Lower lobe of right lung (tissue), 2 donors: ENCODE measurements around the gene PNKP. TPM values are rescaled to one million over a fixed set of nuclear protein-coding genes. Genes with fewer than 3 reads are reported as not detected.

Experiments used
- ATAC-seq, 2 donors: fragments of 200-7000 bp; cut with Tn5 transposase; one replicate each; pipeline ENCODE4 v1.9.1; 2020 to 2022; ENCODE audit warnings: mild to moderate bottlenecking in 2 of 2, moderate library complexity in 2 of 2
- DNase-seq: peaks from one replicate; pipeline ENCODE4 v3.0.0-alpha.2; 2020
- H3K27ac ChIP-seq: fragments of 200-600 bp; one replicate; pipeline ENCODE4 v1.8.0; 2022
- H3K27me3 ChIP-seq: fragments of 200-600 bp; one replicate; pipeline ENCODE4 v1.8.0; 2022; ENCODE audit warnings: low read depth
- H3K36me3 ChIP-seq: fragments of 200-600 bp; one replicate; pipeline ENCODE4 v1.8.0; 2022; ENCODE audit warnings: mild to moderate bottlenecking
- H3K4me1 ChIP-seq: fragments of 200-600 bp; one replicate; pipeline ENCODE4 v1.8.0; 2022
- H3K4me3 ChIP-seq: fragments of 200-600 bp; one replicate; pipeline ENCODE4 v1.8.0; 2022; ENCODE audit warnings: mild to moderate bottlenecking
- H3K9me3 ChIP-seq: fragments of 200-600 bp; one replicate; pipeline ENCODE4 v1.8.0; 2022
- CTCF ChIP-seq: fragments of 200-600 bp; IDR thresholded peaks from one replicate; pipeline ENCODE4 v1.8.0; 2022; ENCODE audit warnings: antibody characterized with exemption, mild to moderate bottlenecking
- intact Hi-C: fragments of 100-400 bp; cut with DNase I; formaldehyde crosslinking; loops from one replicate; pipeline ENCODE4 v1.11.0; 2022
- total RNA-seq: library from RNA; stranded (reverse); fragmentation: NEBNext Ultra II Directional; extraction: Animal tissue kit (Norgen Biotek cat#: 25700); gene quantifications from one replicate; pipeline ENCODE4 v1.2.1, GENCODE V29; 2021
- donor health status: DM: no; HTN: yes; CAD: no; lungs with severe emphysema.

Gene PNKP
- total RNA-seq, 1 donor from 2014 or later = 78.0 TPM

GRCh38 chr19:49871349-49871985 is 4.1 kb upstream of the PNKP start:
- H3K36me3 ChIP-seq = peaks cover 10% of the 10 kb centered on the region
- peaks cover 38% of the 10 kb centered on the region for H3K4me1 ChIP-seq
- ATAC-seq (no peak), DNase-seq (no peak)
- no peak overlapping the region for H3K27ac ChIP-seq
- no peak for TF ChIP-seq CTCF
- intact Hi-C loops = no loop called here
- H3K4me3 ChIP-seq = no peak overlapping the region
- no peaks in the 10 kb centered on the region for H3K27me3 ChIP-seq
- H3K9me3 ChIP-seq = no peaks in the 10 kb centered on the region

- TF ChIP-seq CTCF = no peak
- H3K9me3 ChIP-seq = no peaks in the 10 kb centered on the region
- H3K27me3 ChIP-seq = no peaks in the 10 kb centered on the region
- H3K4me3 ChIP-seq = peak overlapping the region; percentile 70
- intact Hi-C loops = no loop called here
- no peak for ATAC-seq
- H3K27ac ChIP-seq = peak overlapping the region; percentile 85
- H3K36me3 ChIP-seq = peaks cover 10% of the 10 kb centered on the region
- peaks cover 44% of the 10 kb centered on the region for H3K4me1 ChIP-seq
- peak; percentile 55 for DNase-seq
Observed at GRCh38 chr19:49870309-49870901, 3.0 kb upstream of the PNKP start.

- peaks cover 15% of the 10 kb centered on the region for H3K36me3 ChIP-seq
- peak; percentile 85 to 89 for ATAC-seq
- H3K27ac ChIP-seq = peak overlapping the region; percentile 85
- no peaks in the 10 kb centered on the region for H3K9me3 ChIP-seq
- peaks cover 45% of the 10 kb centered on the region for H3K4me1 ChIP-seq
- H3K27me3 ChIP-seq = no peaks in the 10 kb centered on the region
- DNase-seq = peak; percentile 95
- peak; percentile 12 for TF ChIP-seq CTCF
- intact Hi-C loops = no loop called here
- H3K4me3 ChIP-seq = peak overlapping the region; percentile 70
Observed at GRCh38 chr19:49869484-49870308, 2.3 kb upstream of the PNKP start.

- peaks cover 46% of the 10 kb centered on the region for H3K4me1 ChIP-seq
- peak overlapping the region; percentile 70 for H3K4me3 ChIP-seq
- H3K27ac ChIP-seq = peak overlapping the region; percentile 85
- no peaks in the 10 kb centered on the region for H3K9me3 ChIP-seq
- no peak for DNase-seq
- H3K36me3 ChIP-seq = peaks cover 22% of the 10 kb centered on the region
- TF ChIP-seq CTCF = no peak
- H3K27me3 ChIP-seq = no peaks in the 10 kb centered on the region
- intact Hi-C loops = no loop called here
- ATAC-seq = peak; percentile 2 to 18
Observed at GRCh38 chr19:49869009-49869483, 1.7 kb upstream of the PNKP start.

GRCh38 chr19:49864890-49865289 is 2.5 kb downstream of the PNKP start:
- no peak for DNase-seq
- Histone ChIP-seq H3K9me3 (no peaks in the 10 kb centered on the region), H3K27me3 (no peaks in the 10 kb centered on the region), H3K27ac (no peak overlapping the region), H3K36me3 (peaks cover 49% of the 10 kb centered on the region), H3K4me3 (peak overlapping the region; percentile 14), H3K4me1 (peaks cover 38% of the 10 kb centered on the region)
- no peak for ATAC-seq
- TF ChIP-seq CTCF = no peak
- intact Hi-C loops = no loop called here
